Measurements from ENCODE around the gene ZSCAN5B.

- no peak for TF ChIP-seq CTCF (IDR thresholded peaks at IDR 0.05)
- TF ChIP-seq CEBPB (IDR thresholded peaks at IDR 0.05): no peak
- TF ChIP-seq, protein P1, sequence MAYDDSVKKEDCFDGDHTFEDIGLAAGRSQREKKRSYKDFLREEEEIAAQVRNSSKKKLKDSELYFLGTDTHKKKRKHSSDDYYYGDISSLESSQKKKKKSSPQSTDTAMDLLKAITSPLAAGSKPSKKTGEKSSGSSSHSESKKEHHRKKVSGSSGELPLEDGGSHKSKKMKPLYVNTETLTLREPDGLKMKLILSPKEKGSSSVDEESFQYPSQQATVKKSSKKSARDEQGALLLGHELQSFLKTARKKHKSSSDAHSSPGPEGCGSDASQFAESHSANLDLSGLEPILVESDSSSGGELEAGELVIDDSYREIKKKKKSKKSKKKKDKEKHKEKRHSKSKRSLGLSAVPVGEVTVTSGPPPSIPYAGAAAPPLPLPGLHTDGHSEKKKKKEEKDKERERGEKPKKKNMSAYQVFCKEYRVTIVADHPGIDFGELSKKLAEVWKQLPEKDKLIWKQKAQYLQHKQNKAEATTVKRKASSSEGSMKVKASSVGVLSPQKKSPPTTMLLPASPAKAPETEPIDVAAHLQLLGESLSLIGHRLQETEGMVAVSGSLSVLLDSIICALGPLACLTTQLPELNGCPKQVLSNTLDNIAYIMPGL (CRISPR knock-in tag; IDR thresholded peaks at IDR 0.05; ENCODE audit: borderline replicate concordance): no peak
- no peak for TF ChIP-seq RFX5 (IDR thresholded peaks at IDR 0.05)
- TF ChIP-seq MAFK (IDR thresholded peaks at IDR 0.05; ENCODE audit: partially characterized antibody): no peak
- no peak for TF ChIP-seq CBX8 (IDR thresholded peaks at IDR 0.05)
These were observed 4.4 kb upstream of the ZSCAN5B start, which contains the start of gene ZSCAN5C for GRCh38 chr19:56201973-56202372.
